ENCODE results near the gene USP33.
A peak's percentile ranks its signal among the peaks of the same experiment; 100 is the strongest.

DNA sequence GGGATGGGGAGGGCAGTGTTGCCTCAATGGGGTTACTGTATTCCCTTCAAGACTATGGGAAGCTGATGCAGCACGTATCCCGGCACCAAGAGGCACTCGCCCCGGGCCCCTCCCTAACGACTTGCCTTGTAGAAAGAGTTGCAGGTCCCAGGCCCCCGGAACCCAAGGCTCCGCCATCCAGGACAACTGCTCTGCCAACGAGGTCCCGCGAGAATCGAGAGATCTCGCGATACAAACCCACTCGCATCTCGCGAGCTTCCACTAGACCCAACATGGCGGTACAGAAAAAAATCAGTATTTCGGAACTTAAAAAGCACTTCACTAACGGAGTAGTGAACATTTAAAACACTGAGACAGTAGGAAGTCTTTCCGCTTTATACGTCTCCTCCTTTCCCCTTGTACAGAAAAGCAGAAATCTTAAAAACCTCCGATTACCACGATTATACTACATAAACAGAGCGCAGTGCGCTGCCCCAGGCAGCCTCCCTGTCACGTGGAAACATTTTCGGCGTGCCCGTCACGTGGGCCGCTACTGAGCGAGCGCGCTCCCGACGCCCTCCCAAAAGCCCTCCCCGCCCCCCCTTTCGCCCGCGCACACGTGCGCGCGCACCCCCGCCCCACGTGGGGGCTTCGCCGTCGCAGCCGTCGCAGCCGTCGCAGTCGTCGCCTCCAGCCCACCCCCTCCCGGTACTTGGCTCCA lies 77.0 kb downstream of the USP33 start, which contains the start of gene ZZZ3:
- peak; percentile 70 to 77 for TF ChIP-seq POLR2AphosphoS5 (IDR thresholded peaks at IDR 0.05; ENCODE audit: insufficient read depth in 1 of 2, low read depth in 1 of 2)
- TF ChIP-seq, protein P1, sequence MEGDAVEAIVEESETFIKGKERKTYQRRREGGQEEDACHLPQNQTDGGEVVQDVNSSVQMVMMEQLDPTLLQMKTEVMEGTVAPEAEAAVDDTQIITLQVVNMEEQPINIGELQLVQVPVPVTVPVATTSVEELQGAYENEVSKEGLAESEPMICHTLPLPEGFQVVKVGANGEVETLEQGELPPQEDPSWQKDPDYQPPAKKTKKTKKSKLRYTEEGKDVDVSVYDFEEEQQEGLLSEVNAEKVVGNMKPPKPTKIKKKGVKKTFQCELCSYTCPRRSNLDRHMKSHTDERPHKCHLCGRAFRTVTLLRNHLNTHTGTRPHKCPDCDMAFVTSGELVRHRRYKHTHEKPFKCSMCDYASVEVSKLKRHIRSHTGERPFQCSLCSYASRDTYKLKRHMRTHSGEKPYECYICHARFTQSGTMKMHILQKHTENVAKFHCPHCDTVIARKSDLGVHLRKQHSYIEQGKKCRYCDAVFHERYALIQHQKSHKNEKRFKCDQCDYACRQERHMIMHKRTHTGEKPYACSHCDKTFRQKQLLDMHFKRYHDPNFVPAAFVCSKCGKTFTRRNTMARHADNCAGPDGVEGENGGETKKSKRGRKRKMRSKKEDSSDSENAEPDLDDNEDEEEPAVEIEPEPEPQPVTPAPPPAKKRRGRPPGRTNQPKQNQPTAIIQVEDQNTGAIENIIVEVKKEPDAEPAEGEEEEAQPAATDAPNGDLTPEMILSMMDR (IDR thresholded peaks at IDR 0.05) = no peak
